ENCODE measurements around the gene ZFP1.

Gene ZFP1

GRCh38 chr16:75152635-75153034 is 4.3 kb downstream of the ZFP1 start:
- H3K27ac ChIP-seq (ENCODE audit: insufficient read depth, low read length, poor library complexity, severe bottlenecking), result no peak overlapping the region
- H3K27me3 ChIP-seq (replicated peaks; ENCODE audit: control insufficient read depth, insufficient read depth, low read length, poor library complexity, severe bottlenecking), result no peaks in the 10 kb centered on the region
- DNase-seq, result no peak
- H3K4me1 ChIP-seq (ENCODE audit: control insufficient read depth, insufficient read depth, low read length, poor library complexity, severe bottlenecking), result no peaks in the 10 kb centered on the region
- no peak overlapping the region for H3K4me3 ChIP-seq (ENCODE audit: insufficient read depth, low read depth, low read length, poor library complexity, severe bottlenecking)
- H3K9me3 ChIP-seq (ENCODE audit: control insufficient read depth, low read length), result peaks cover 8% of the 10 kb centered on the region
- H3K36me3 ChIP-seq (ENCODE audit: control insufficient read depth, insufficient read depth, low read length), result peaks cover 3% of the 10 kb centered on the region

GRCh38 chr16:75160386-75160785 is 12.1 kb downstream of the ZFP1 start:
- Histone ChIP-seq H3K27me3 (replicated peaks; ENCODE audit: control insufficient read depth, insufficient read depth, low read length, poor library complexity, severe bottlenecking) (no peaks in the 10 kb centered on the region), H3K4me1 (ENCODE audit: control insufficient read depth, insufficient read depth, low read length, poor library complexity, severe bottlenecking) (no peaks in the 10 kb centered on the region), H3K27ac (ENCODE audit: insufficient read depth, low read length, poor library complexity, severe bottlenecking) (no peak overlapping the region), H3K36me3 (ENCODE audit: control insufficient read depth, insufficient read depth, low read length) (peaks cover 12% of the 10 kb centered on the region), H3K4me3 (ENCODE audit: insufficient read depth, low read depth, low read length, poor library complexity, severe bottlenecking) (no peak overlapping the region), H3K9me3 (ENCODE audit: control insufficient read depth, low read length) (no peaks in the 10 kb centered on the region)
- DNase-seq, result no peak

- Histone ChIP-seq H3K27ac (ENCODE audit: insufficient read depth, low read length, poor library complexity, severe bottlenecking) (no peak overlapping the region), H3K9me3 (ENCODE audit: control insufficient read depth, low read length) (peaks cover 29% of the 10 kb centered on the region), H3K27me3 (replicated peaks; ENCODE audit: control insufficient read depth, insufficient read depth, low read length, poor library complexity, severe bottlenecking) (no peaks in the 10 kb centered on the region), H3K4me3 (ENCODE audit: insufficient read depth, low read depth, low read length, poor library complexity, severe bottlenecking) (no peak overlapping the region), H3K4me1 (ENCODE audit: control insufficient read depth, insufficient read depth, low read length, poor library complexity, severe bottlenecking) (no peaks in the 10 kb centered on the region), H3K36me3 (ENCODE audit: control insufficient read depth, insufficient read depth, low read length) (peaks cover 53% of the 10 kb centered on the region)
- DNase-seq, result no peak
Measured at GRCh38 chr16:75169899-75170405, 21.6 kb downstream of the ZFP1 start.

- Histone ChIP-seq H3K36me3 (ENCODE audit: control insufficient read depth, insufficient read depth, low read length) (peaks cover 33% of the 10 kb centered on the region), H3K27me3 (replicated peaks; ENCODE audit: control insufficient read depth, insufficient read depth, low read length, poor library complexity, severe bottlenecking) (no peaks in the 10 kb centered on the region), H3K9me3 (ENCODE audit: control insufficient read depth, low read length) (peaks cover 43% of the 10 kb centered on the region), H3K27ac (ENCODE audit: insufficient read depth, low read length, poor library complexity, severe bottlenecking) (no peak overlapping the region), H3K4me3 (ENCODE audit: insufficient read depth, low read depth, low read length, poor library complexity, severe bottlenecking) (no peak overlapping the region), H3K4me1 (ENCODE audit: control insufficient read depth, insufficient read depth, low read length, poor library complexity, severe bottlenecking) (no peaks in the 10 kb centered on the region)
- DNase-seq, result no peak
Measured at GRCh38 chr16:75172578-75172977, 24.3 kb downstream of the ZFP1 start.

- no peak overlapping the region for H3K4me3 ChIP-seq (ENCODE audit: insufficient read depth, low read depth, low read length, poor library complexity, severe bottlenecking)
- no peaks in the 10 kb centered on the region for H3K4me1 ChIP-seq (ENCODE audit: control insufficient read depth, insufficient read depth, low read length, poor library complexity, severe bottlenecking)
- H3K27me3 ChIP-seq (replicated peaks; ENCODE audit: control insufficient read depth, insufficient read depth, low read length, poor library complexity, severe bottlenecking), result no peaks in the 10 kb centered on the region
- no peak overlapping the region for H3K27ac ChIP-seq (ENCODE audit: insufficient read depth, low read length, poor library complexity, severe bottlenecking)
- DNase-seq, result no peak
- peaks cover 26% of the 10 kb centered on the region for H3K9me3 ChIP-seq (ENCODE audit: control insufficient read depth, low read length)
- peaks cover 8% of the 10 kb centered on the region for H3K36me3 ChIP-seq (ENCODE audit: control insufficient read depth, insufficient read depth, low read length)
Measured at GRCh38 chr16:75175074-75175473, 26.8 kb downstream of the ZFP1 start.

GRCh38 chr16:75176926-75177325 is 28.6 kb downstream of the ZFP1 start:
- Histone ChIP-seq H3K4me3 (ENCODE audit: insufficient read depth, low read depth, low read length, poor library complexity, severe bottlenecking) (no peak overlapping the region), H3K36me3 (ENCODE audit: control insufficient read depth, insufficient read depth, low read length) (no peaks in the 10 kb centered on the region), H3K27me3 (replicated peaks; ENCODE audit: control insufficient read depth, insufficient read depth, low read length, poor library complexity, severe bottlenecking) (no peaks in the 10 kb centered on the region), H3K4me1 (ENCODE audit: control insufficient read depth, insufficient read depth, low read length, poor library complexity, severe bottlenecking) (no peaks in the 10 kb centered on the region), H3K27ac (ENCODE audit: insufficient read depth, low read length, poor library complexity, severe bottlenecking) (no peak overlapping the region), H3K9me3 (ENCODE audit: control insufficient read depth, low read length) (peaks cover 18% of the 10 kb centered on the region)
- no peak for DNase-seq

- H3K27me3 ChIP-seq (replicated peaks; ENCODE audit: control insufficient read depth, insufficient read depth, low read length, poor library complexity, severe bottlenecking), result no peaks in the 10 kb centered on the region
- H3K27ac ChIP-seq (ENCODE audit: insufficient read depth, low read length, poor library complexity, severe bottlenecking), result no peak overlapping the region
- peaks cover 15% of the 10 kb centered on the region for H3K9me3 ChIP-seq (ENCODE audit: control insufficient read depth, low read length)
- no peaks in the 10 kb centered on the region for H3K36me3 ChIP-seq (ENCODE audit: control insufficient read depth, insufficient read depth, low read length)
- no peak for DNase-seq
- H3K4me3 ChIP-seq (ENCODE audit: insufficient read depth, low read depth, low read length, poor library complexity, severe bottlenecking), result no peak overlapping the region
- no peaks in the 10 kb centered on the region for H3K4me1 ChIP-seq (ENCODE audit: control insufficient read depth, insufficient read depth, low read length, poor library complexity, severe bottlenecking)
Measured at GRCh38 chr16:75179208-75179607, 30.9 kb downstream of the ZFP1 start.

- Histone ChIP-seq H3K4me3 (ENCODE audit: insufficient read depth, low read depth, low read length, poor library complexity, severe bottlenecking) (no peak overlapping the region), H3K9me3 (ENCODE audit: control insufficient read depth, low read length) (peaks cover 2% of the 10 kb centered on the region), H3K4me1 (ENCODE audit: control insufficient read depth, insufficient read depth, low read length, poor library complexity, severe bottlenecking) (no peaks in the 10 kb centered on the region), H3K27me3 (replicated peaks; ENCODE audit: control insufficient read depth, insufficient read depth, low read length, poor library complexity, severe bottlenecking) (no peaks in the 10 kb centered on the region), H3K27ac (ENCODE audit: insufficient read depth, low read length, poor library complexity, severe bottlenecking) (no peak overlapping the region), H3K36me3 (ENCODE audit: control insufficient read depth, insufficient read depth, low read length) (no peaks in the 10 kb centered on the region)
- no peak for DNase-seq
Measured at GRCh38 chr16:75181630-75182029, 33.3 kb downstream of the ZFP1 start.

- Histone ChIP-seq H3K36me3 (ENCODE audit: control insufficient read depth, insufficient read depth, low read length) (no peaks in the 10 kb centered on the region), H3K27me3 (replicated peaks; ENCODE audit: control insufficient read depth, insufficient read depth, low read length, poor library complexity, severe bottlenecking) (no peaks in the 10 kb centered on the region), H3K9me3 (ENCODE audit: control insufficient read depth, low read length) (no peaks in the 10 kb centered on the region), H3K4me3 (ENCODE audit: insufficient read depth, low read depth, low read length, poor library complexity, severe bottlenecking) (no peak overlapping the region), H3K4me1 (ENCODE audit: control insufficient read depth, insufficient read depth, low read length, poor library complexity, severe bottlenecking) (no peaks in the 10 kb centered on the region), H3K27ac (ENCODE audit: insufficient read depth, low read length, poor library complexity, severe bottlenecking) (no peak overlapping the region)
- no peak for DNase-seq
Measured at GRCh38 chr16:75188832-75189477, 40.6 kb downstream of the ZFP1 start.

- Histone ChIP-seq H3K36me3 (ENCODE audit: control insufficient read depth, insufficient read depth, low read length) (no peaks in the 10 kb centered on the region), H3K27me3 (replicated peaks; ENCODE audit: control insufficient read depth, insufficient read depth, low read length, poor library complexity, severe bottlenecking) (no peaks in the 10 kb centered on the region), H3K4me3 (ENCODE audit: insufficient read depth, low read depth, low read length, poor library complexity, severe bottlenecking) (no peak overlapping the region), H3K27ac (ENCODE audit: insufficient read depth, low read length, poor library complexity, severe bottlenecking) (no peak overlapping the region), H3K4me1 (ENCODE audit: control insufficient read depth, insufficient read depth, low read length, poor library complexity, severe bottlenecking) (no peaks in the 10 kb centered on the region), H3K9me3 (ENCODE audit: control insufficient read depth, low read length) (no peaks in the 10 kb centered on the region)
- no peak for DNase-seq
Measured at GRCh38 chr16:75189638-75190245, 41.4 kb downstream of the ZFP1 start.

Data from effector memory CD4-positive, alpha-beta T cell (primary cell).